Bone marrow (tissue), 2 donors: ENCODE data around the gene PLXNA1.
A peak's percentile ranks its signal among the peaks of the same experiment; 100 is the strongest.

ENCODE experiments used
- DNase-seq, 2 donors: peaks; one replicate each; lab custom pipeline; 2025; lab: John Stamatoyannopoulos, UW

The PLXNA1 gene

DNA sequence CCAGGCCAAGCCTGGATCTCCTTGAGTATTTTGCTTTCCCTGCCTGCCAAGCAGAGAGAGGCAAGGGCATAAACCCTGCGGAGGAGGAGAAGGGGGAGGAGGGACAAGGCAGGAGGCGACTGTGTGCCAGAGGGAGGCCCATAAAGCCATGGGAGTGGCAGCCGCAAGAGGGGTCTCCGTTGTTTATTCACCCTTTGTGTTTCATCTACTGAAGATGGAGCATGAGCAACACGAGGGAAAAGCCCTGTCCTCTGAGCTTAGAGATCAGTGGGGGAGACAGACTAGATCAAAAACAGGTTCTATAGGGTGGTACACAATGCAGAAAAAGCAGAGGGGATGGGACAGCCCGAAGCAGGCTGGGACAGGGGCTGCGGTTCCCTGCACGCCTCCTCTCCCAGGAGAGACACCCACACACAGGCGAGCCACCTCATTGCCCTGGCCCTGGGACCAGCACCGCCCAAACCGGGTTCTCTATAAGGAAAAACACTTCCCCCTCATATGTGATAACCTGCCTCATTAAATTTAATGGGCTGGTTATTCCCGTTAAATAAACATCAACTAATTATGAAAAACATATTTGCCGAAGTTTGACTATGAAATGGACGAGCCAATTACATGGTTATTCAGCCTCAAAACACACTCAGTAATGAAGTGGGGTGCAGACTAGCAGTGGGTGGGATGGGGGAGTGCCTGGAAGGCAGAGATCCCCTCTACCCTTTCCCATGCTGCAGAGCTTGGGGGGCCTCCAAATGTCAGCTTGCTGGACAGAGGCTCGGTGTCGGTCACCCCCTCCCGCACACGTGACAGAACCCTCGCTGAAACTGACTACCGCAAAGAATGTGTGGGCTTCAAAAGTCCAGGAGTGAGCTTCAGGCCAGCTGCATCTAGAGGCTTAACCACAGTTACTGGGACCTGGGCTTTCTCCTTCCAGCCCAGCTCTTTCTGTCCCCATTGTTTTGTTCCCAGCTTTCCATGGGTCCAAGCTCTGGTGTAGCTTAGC lies 14.2 kb upstream of the PLXNA1 start:
- no peak for DNase-seq

DNA sequence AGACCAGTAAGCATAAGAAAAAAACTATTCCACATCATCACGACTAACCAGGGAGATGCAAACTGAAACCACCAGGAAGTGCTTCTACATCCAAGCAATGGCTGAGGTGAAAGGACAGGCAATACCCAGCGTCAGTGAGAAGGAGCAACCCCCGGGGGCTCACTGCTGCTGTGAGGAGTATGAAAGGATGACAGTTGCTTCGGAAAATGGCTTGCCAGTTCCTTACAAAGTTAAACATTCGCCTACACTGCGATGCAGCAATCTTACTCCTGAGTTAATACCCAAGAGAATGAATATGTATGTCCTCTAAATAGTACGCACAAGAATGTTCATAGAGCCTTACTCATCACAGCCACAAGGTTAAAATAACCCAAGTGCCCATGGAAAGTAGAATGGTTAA lies 13.3 kb upstream of the PLXNA1 start:
- DNase-seq, result no peak

DNA sequence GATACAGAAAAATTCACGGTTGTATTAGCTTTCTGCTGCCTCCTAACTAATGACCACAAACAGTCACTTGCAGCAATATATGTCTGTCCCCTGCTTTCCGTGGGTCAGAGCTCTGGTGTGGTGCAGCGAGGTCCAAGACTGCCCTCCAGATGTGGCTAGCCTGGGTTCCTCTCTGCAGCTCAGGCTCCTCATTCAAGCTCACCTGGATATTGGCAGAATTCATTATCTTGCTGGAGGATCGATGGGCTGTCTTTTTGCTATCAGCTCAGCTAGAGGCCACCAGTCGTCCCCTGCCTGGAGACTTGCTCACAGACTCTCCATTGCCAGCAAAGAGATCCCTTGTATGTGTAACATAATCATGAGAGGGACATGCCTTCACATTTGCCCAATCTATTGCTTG lies 12.8 kb upstream of the PLXNA1 start:
- no peak for DNase-seq

DNA sequence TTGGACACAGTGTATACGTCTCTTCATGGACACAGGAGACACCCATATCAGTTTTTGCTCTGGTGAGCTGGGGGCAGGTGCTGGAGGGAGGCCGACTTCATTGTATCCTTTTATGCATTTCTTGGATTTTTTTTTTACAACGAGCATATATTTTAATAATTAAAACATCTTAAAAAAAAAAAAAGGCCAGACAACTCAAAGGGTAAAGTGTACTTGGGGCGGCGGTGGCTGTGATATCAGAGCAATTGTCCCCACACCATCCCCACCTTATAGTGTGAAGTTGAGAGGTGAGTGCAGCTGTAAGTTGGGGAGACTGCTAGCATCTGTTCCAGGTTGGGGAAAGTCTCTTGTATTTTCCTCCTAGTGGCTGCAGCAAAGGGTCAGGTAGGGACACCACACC lies 12.0 kb upstream of the PLXNA1 start:
- DNase-seq, result no peak

DNA sequence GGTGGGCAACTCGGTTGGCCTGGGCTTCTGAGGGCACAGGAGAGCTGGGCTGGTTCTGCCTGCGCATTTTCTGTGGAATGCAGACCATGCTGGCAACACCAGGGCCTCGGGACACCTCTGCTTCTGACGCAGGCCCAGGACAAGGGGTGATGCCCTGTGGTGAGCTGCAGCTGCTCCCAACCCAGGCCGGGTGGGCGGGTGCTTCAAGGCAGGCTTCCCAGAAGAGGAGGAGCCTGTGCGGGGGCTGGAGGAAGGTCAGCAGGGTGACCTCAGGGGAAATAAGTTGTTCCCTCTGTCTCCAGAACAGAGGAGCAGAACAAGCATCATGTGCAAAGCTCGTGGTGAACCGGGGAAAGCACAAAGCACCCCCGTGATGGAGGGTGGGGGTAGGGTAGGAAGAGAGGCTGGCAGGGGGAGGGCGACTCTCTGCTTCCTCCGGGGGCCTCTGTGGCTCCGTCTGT lies 11.0 kb upstream of the PLXNA1 start:
- DNase-seq, result no peak

DNA sequence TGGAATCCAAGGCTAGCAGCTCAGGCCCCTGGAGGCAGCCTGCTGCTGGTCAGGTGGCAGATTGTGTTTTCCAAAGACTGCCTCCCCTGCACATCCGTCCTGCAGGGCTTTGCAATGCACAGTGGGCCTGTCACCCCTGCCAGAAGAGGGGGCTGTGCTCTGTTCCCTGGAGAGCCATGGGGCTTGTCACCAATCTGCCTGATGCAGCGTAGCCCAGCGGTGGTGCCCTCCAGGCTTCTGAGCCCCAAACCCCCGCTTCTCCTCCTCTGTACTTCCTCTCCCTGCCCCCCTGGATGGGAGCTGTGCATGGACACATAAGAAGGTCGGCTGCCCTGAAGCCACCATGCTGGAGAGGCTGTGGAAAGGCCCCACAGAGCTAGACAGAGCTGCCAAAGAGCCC lies 10.0 kb upstream of the PLXNA1 start:
- no peak for DNase-seq

DNA sequence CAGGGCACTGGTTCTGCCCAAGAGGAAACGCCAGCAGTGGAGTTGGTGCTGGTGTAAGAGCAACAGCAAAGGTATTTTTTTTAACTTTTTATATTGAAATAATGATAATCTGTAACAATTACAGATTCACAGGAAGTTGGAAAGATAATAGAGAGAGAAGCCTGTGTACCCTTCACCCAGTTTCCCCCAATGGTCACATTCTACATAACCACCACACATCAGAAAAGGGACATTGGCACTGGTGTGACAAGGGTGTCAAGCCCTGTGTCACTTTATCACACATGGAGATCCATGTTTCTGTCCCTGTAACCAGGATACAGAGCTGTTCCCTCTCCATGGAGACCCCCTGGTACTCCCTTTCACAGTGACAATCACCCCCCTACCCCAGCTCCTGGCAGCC lies 9.1 kb upstream of the PLXNA1 start:
- DNase-seq, result no peak

DNA sequence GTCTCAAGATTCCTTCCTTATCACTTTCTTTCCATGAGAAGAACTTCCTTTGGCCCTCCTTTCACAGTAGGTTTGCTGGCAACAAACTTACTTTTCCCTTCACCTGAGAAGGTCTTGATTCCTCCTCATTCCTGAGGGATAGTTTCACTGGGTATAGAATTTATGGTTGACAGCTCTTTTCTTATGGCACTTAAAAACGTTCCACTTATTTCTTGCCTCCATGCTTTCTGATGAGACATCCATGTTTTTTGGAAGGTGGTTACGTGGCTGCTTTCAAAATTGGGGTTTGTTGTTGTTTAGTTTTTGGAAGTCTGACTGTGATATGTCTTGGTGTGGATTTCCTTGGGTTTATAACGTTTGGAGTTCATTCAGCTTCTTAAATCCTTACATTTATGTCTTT lies 8.2 kb upstream of the PLXNA1 start:
- no peak for DNase-seq

DNA sequence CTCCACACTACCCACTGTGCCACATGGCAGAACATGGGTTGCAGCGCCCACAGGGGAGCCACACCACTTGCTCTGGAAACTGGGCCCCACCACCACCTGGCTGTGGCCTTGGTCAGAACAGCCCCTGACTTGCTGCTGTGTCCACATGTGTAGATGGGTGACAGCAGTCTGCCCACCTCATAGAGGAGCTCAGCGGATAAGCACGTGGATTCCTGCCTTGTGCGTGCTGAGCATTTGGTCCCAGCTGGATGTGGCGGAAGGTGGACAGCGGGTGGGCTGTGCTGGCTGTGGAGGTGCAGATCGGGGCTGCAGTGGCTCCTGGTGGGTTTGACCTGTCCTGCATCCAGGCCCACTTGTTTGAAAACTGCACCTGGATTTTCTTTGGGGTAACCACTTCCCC lies 6.0 kb upstream of the PLXNA1 start:
- DNase-seq, result no peak

DNA sequence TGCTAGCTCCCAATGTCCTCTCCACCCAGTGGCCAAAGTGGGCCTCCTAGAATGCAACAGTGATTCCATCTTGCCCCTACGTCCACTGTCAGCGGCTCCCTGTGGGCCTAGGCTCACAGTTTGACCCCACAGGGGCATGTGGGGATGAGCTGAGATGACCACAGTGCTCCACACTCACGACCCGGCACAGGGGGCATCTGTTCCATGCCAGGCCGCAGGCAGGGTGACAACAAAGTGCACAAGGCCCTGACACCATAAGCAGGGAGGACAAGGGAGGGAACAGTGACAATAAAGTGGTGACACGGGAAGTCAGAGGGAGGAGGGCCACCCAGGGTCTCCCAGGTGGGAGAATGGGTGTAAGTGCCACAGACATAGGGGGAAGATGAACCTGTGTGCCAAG lies 5.1 kb upstream of the PLXNA1 start:
- DNase-seq, result no peak

DNA sequence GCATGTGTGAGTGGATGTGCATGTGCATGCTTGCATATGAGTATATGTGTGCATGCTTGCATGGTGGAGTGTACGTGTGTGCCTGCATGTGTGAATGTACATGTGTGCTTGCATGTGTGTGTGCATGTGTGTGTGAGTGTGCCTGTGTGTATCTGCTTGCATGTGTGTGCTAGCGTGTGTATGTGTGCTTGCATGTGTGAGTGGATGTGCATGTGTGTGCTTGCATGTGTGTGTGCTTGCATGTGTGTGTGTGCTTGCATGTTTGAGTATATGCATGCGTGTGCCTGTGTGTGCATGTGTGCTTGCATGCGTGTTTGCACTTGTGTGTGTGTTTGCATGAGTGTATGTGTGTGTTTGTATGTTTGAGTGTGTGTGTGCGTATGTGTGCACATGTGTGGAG lies 4.6 kb upstream of the PLXNA1 start:
- no peak for DNase-seq

DNA sequence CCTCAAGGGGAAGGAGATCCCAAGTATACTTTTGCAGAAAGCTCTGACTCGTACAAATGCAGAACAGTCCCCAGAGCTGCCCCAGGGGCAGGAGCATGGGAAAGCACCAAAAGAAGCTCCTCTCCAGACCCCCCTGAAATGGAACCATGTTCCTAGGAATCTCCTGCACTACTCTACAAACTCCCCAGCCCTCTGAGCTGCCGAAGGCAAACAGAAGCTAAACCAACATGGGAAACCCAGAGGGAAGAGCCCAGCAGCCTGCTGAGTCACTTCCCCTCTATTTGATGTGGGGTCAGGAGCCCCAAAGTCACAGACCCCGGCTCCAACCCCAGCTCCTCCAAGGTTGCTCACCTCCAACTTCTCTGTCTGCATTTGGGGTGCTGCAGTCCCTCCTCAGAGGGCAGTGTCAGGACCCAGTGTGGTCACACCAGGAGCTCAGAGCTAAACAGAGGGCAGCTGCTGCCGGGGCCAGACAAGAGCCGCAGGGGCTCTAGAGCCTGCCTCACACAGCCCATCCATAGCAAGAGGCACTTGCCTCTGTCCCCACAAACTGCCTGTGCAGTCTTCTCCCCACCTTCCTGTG lies 3.8 kb upstream of the PLXNA1 start:
- DNase-seq, result no peak

DNA sequence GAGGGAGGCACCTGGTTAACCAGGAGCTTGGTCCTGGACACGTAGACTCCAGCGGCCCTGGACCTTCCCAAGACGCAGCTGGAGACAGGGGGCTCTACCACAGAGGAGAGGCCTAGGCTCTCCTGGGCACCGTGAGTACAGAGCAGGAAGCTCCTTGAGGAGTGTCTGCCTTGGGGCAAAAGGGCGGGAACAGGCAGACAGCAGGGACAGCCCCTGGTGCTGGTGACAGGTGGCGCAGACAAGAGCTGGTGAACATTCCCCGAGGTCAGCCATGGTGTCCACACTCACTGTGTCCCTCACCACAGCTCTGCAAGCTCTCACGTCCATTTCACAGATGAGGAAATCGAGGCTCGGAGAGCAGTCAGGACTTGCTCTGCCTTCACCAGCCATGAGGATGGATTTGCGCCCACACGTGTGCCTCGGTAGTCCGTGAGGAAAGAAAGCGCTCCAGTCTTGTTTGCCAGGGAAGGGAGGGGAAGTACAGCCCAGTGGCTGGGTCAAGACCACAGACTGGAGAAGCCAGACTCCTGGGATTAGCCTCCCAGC lies 2.6 kb upstream of the PLXNA1 start:
- DNase-seq, result no peak

DNA sequence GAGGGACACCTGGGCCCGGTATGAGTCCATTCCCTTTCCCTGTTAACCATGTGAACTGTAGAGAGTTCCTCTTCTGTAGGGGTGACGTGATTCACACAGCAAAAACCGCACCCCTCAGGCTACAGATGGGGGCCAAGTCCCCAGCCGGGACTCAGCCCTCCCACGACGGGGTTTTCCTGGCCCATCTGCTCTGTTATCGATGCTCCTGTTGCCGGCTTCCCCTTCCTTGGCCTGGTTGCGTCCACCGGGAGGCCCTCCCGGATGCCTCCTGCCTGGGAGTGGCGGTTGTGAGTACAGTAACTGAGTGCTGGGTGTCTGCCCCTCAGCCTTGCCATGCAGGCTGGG lies 817 bp upstream of the PLXNA1 start:
- peak; percentile 62 to 77 for DNase-seq

DNA sequence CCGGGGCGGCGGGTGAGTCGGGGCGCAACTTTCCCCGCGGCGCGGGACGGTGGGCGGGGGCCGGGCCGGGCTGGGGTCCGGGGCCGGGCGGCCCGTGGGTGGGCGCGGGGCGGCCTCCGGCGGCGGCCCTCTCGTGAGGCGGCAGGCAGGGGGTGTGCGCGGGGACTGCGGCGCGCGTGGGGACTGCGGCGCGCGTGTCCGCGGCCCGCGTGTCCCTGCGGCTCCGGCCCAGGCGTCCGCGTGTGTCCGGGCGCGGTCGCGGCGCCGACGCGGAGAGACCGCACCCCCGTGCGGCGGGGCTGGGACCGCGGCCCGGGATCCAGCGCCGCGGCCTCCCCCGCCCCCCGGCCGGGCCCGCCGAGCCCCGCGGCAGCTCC lies 349 bp downstream of the PLXNA1 start:
- no peak for DNase-seq

DNA sequence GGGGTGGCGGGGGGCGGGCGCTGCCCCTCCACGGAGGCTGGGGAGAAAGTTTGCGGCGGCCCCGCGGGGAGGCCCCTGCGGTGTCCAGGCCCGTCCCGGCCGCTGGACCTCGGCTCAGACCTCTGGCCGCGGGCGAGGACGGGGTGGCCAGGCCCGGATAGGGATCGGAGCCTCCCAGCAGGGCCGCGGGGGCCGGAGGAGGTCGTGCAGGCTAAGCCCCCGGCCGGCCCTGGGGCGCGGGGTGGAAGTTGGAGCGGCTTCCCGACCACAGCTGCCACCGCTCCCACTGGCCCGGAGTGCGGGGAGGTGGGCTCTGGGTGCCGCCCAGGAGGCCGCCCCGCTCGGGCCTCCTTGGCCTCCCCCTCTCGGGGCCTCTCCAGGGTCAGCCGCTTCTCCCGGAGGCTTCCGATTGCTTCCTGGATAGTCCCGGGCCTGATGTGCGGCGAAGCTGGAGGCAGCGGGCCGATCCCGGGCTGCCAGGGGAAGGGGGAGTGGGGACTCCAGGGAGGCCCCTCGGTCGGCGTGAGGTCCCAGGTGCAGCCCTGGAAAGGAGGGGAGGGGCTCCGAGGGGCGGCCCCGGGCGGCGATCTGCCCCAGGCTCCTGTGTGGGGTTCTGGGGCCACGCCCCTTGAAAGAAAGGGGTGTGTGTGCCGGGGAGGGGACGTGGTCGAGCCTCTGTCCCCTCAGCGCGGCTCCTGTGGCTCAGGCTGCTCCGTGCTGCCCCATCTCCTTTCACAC lies 907 bp downstream of the PLXNA1 start:
- no peak for DNase-seq

DNA sequence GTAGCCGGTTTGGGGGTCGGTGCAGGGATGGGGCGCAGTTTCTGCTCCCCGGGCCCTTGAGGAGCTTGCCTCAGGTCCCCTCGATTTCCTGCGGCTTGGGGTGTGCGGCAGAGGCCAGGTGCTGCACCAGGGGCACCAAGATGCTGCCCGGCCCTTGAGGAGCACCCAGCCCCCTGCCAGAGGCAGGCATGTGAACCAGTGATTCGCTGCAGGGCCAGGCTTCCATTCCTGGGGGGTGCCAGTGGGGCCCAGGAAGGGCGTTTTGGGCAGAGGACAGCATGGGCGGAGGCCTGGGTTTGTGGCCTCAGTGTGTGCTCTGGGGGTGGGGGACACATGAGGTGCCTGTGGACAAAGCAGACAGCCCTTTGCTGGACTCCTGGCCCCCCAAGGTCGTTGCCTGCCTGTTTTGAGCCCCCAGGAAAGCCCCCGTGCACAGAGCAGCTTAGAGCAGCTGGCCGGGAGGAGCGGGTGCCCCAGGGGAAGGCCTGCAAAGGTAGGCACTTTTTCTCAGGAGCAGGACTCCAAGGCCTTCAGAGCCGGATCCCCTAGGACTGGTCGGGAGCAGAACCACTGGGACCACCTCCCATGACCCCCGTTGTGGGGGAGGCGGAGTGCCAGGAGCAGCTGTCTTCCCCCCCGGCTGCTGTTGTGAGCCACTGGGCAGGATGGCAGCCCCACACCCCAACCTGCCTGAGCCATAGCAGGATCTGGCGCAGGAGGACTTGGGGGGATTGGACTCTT lies 1.6 kb downstream of the PLXNA1 start:
- no peak for DNase-seq

DNA sequence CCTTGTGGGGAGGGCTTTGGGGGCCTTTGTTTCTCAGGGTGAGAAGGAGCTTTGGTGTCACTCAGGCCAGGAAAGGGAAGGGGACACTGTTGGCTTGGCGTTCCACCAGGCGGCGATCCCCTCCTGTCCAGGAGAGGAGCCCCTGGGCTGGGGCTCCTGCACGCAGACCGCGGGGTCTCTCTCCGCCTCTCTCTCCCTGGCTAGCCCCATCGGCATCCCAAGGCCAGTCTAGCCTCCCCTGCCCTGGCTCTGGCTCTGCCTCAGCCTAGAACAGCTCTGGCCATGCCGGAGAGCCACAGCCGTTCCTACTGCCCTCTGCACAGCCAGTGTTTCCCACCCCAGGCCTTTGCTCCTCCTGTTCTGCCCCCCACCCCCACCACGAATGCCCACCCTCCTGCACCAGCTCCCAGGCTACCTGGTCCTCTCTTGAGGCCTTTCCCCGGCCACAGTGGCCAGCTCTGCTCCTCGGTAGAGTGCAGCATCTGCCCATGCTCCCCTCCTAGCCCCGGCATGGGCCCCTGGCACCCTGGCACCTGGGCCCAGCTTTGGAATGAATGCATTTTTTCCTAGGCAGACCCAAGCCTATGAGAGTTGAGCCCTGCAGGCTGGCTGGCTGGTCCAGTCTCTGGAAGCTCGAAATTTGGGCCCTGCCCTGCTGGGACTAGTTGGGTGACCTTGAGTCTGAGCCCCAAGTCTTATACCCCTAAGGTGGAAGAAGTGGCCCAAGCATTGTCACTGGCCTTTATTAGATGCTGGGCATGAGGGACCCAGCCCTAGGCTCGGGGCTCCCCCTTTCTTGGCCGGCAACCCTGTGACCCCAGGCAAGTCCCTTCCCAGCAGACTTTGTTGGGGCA lies 2.4 kb downstream of the PLXNA1 start:
- DNase-seq, result no peak

DNA sequence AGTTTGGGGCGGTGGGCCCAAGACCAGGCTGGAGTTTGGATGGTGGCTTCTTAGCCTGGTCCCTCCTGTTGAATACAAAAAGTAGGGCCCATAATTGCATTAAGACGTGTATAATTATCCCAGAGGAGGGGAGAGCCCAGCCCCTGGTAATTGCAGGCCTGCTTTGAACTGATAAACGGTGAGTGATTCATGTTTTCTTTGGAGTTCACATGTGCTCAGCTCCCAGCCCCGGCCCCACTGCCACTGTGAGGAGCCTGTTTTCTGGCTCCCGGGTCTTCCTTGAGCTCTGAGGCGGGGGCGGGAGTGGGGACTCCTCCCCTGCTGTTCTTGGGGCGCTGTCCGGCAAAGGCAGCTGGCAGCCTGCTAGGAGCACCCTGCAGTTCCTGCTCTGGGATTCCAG lies 3.1 kb downstream of the PLXNA1 start:
- no peak for DNase-seq

DNA sequence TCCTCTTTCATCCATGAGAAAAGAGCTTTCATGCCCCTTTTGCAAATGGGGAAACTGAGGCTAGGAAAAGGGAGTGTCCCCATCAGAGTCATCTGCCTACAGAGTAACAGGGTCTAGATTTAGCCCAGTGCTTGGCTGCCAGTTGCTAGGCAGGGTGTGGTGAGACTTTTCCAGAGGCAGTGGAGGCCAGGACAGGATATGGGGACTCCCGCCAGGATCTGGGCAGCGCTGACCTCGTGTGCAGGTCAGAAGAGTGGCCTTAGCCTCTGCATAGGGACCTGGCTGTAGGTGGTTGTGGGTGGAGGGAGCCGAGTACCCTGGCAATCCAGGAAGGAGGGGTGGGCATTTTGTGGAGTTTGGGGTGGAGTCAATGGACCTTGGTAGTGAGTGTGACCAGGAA lies 4.2 kb downstream of the PLXNA1 start:
- DNase-seq, result no peak

DNA sequence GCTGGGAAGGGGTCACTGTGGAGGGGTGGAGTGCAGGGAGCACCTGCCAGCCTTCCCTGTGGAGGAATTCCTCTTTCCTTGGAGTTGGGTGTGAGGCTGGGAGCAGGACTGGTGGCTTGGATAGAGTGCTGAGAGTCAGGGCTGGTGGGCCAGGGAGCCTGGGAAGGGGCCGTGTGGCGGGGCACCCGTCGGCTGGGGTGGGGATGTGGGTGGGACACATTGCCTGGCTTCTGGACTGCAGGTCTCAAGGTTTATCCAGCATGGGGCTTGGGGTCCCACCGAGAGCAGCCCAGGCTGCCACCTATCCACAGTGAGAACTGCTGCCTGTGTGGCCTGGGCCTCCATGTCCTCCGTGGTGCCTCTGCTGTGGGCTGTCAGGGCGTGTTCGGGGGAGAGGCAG lies 4.7 kb downstream of the PLXNA1 start:
- no peak for DNase-seq
